HG02943 (cell line): ENCODE results near the gene CERS5.

ENCODE experiments used
- ATAC-seq: cut with Tn5 transposase; IDR thresholded peaks from one replicate; pipeline ENCODE4 v1.9.1; 2021; ENCODE audit warnings: mild to moderate bottlenecking, low read depth, moderate library complexity; ENCODE audit not compliant: unreplicated experiment

The CERS5 gene

DNA sequence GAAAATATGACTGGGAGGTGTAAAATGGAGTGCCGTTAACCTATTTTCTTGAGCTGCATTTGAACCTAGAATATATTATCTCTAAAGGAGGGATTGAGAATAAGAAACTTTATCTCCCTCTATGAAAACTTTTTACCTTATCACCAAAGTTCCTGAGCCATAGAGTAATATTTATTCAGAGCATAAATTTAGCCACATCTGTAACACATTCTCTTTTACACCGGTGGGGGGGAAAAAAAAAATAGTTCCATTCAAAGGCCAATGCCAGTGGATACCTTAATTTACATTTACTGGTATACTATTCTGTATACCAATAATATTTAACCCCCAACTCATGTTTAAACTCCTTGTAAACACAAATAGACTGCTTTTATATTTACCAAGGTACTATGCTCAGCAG lies 21.7 kb downstream of the CERS5 start:
- ATAC-seq = no peak

DNA sequence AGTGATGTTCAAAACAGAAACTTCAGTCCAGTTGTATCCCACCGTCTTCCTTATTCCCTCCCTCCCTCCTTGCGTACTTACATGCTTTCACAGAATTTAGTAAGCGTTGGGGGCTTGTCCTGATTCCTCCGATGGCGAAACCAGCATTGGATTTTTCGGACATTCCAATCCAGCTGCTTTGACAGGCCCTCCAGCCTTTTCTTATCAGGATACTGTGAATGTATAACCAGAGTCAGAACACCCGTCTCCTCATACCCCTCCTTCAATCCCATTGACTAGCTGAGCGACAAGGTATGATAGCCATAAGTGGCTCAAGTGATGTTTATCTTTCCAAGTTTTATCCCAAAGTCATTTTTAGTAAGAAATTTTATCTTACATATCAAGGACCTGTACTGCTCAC lies 24.2 kb downstream of the CERS5 start:
- ATAC-seq = no peak

DNA sequence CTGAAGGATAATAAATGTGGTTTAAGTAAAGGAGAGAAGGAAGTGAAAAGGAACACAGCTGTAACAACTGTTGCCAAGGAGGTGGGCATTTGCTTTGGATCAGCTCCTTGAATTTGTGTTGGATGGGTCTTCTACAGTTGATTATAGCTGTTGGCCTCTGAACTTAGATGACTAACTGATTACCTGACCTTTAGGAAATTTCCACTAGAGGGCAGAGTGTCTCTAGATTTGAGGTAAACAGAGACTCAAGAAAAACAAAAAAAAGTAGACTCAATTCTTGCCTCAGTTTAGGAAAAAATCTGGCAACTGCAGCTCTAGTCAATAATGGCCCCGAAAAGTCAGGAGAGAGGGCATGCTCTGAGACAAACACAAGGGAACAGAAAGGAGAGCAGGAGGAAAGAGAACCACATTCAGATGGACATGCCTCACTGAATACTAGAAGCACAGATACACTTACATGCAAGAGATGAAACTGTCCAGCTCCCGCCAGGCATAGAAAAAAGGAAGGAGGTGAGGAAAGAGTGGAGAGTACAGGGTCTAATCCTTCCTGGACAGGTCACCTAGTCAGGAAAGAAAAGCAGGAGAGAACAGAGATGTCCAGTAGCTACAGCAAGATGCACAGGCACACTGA lies 34.5 kb downstream of the CERS5 start:
- no peak for ATAC-seq

DNA sequence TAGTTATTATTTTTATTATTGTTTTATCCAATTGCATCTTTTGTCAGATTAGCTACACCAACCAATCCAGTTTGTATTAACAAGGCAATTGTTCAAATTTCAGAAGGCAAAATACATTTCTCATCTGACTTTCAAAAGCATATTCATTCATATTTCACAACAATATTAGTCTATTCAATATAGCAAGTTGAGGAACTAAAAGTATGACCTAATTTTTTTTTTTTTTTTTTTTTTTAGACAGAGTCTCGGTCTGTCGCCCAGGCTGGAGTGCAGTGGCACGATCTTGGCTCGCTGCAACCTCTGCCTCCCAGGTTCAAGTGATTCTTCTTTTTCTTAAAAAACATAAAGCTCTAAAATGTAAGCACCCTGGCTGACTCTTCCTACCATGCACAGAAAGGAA lies 37.9 kb downstream of the CERS5 start:
- no peak for ATAC-seq

DNA sequence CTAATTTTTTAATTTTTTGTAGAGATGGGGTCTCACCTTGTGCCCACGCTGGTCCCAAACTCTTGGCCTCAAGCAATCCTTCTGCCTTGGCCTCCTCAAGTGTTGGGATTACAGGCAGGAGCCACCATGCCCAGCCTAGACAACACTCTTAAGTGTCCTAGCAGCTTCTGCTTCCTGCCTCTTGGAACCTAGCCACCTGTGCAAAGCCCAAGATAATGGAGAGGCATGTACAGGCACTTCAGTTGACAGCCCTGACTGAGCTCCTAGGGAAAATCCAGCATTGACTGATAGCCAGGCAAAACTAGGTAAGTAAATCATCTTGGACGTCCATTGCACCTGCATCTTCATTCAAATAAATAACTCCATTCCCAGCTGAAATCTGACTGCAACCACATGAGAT lies 39.6 kb downstream of the CERS5 start:
- ATAC-seq = no peak

DNA sequence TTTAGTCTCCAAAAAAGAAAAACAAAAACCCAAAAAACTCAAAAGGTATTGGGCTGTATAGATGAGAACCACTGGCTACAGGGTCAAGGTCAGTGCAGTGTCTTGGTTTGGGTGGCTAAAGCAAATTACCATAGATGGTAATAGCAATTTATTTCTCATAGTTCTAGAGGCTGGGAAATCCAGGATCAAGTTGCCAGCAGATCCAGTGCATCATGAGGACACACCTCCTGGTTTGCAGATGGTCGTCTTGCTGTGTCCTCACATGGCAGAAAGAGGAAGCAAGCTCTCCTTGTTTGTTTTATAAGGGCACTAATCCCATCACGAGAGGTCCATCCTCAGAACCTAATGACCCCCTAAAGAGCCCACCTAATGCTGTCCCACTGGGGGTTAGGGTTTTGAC lies 44.0 kb downstream of the CERS5 start:
- no peak for ATAC-seq

DNA sequence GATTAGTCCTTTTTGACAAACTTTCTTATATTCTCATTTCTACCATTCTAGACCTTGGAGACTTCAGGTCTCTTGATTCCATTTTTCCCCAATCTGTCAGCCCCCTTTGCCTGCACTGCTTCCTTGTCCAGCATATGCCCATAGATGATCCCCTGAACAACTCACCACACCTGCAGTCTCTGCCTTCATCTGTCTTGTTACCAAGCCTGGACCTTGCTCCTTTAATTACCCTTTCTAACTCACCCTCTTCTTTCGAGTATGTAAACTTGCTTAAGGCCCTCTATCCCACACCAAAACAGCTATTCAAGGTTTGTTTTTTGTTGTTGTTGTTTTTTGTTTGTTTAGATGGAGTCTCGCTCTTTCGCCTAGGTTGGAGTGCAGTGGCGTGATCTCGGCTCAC lies 45.5 kb downstream of the CERS5 start:
- ATAC-seq = no peak

DNA sequence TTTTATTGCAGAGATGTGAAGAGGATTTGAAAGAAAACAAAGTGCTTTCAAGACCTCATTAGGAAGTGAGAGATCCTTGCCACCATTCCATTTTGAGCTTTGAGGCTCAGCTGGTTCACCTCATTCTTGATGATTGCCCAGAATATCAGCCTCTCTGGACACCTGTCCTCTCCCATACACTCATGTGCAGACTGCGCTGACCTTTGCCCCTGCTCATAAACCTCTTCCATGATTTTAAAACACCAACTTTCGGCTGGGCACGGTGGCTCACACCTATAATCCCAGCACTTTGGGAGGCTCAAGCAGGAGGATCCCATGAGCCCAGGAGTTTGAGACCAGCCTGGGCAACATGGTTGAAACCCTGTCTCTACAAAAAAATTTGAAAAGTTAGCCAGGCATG lies 46.2 kb downstream of the CERS5 start:
- no peak for ATAC-seq

DNA sequence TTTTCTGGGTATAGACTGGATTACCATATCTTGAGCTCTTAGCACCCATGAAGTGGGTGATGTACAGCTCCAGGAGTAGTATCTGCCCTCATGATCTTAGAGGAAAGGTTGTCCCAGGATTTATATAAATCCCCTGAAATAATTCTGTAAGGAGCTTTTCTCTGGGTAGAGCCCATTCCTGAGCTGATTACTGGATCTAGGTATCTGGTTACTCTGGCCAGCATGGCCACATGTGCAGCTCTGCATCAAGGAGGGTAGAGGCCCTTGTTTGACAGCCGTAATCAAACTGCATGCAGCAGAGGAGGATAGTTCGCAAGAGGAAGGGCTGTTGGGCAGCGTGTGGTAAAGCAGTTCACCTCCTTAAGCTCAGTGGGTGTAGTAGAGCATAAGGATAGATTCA lies 46.6 kb downstream of the CERS5 start:
- no peak for ATAC-seq

DNA sequence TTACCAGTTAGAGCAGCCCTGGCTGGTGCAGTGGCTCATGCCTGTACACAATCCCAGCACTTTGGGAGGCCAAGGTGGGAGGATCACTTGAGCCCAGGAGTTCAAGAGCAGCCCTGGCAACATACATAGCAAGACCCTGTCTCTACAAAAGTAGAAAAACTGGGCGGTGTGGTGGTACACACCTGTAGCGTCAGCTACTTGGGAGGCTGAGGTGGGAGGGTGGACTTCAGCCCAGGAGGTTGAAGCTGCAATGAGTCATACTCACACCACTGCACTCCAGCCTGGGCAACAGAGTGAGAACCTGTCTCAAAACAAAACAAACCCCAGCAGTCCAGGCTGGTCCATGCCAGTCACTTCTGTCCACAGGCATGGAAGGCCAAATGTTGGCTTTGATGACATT lies 47.8 kb downstream of the CERS5 start:
- no peak for ATAC-seq

DNA sequence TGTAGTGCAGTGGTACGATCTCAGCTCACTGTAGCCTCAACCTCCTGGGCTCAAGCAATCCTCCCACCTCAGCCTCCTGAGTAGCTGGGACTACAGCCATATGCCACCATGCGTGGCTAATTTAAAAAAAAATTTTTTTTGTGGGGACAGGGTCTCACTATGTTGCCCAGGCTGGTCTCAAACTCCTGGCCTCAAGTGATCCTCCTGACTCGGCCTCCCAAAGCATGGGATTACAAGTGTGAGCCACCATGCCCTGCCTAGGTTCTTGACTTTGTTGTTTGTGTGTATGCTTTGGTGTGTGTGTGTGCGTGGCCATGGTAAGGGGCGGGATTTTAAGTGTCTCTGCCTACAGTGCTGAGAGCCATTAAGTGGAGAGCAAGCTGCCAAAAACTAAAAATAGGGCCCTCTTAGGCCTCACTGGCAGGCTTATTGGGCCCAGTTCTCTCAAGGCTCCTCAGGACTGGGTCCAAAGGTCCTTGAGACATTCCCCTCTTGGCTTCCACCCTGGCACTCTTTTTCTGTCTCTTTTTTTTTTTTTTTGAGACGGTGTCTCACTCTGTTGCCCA lies 50.0 kb downstream of the CERS5 start:
- ATAC-seq = no peak

DNA sequence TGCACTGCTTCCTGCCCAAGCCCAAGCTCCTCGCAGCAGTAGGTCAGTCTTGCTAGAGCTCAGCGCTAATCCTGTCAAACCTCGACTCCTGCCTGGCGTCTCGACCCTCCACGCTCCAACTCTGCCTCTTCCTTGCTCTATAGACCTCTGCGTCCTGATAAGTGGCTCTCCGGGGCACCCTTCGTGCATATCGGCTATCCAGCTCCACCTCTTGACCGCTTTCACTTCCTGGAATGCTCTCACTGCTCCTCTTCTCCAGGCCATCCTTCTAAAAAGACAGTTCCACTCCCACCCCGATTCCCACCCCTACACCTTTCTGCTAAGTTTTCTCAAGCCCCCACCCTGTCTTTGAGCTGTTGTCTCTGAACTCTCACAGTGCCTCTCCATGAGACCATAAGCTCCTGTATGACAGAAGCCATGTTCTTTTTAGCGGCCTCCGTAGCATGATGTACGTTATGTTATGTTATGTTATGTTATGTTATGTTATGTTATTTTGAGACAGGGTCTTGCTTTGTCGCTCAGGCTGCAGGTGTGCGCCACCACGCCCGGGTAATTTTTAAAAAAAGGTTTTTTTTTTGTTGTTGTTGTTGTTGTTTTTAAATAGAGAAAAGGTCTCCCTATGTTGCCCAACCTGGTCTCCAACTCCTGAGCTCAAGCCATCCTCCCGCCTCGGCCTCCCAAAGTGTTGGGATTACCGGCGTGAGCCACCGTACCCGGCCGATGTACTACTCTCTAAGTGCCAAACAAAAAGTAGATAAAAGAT lies 54.5 kb downstream of the CERS5 start:
- no peak for ATAC-seq

DNA sequence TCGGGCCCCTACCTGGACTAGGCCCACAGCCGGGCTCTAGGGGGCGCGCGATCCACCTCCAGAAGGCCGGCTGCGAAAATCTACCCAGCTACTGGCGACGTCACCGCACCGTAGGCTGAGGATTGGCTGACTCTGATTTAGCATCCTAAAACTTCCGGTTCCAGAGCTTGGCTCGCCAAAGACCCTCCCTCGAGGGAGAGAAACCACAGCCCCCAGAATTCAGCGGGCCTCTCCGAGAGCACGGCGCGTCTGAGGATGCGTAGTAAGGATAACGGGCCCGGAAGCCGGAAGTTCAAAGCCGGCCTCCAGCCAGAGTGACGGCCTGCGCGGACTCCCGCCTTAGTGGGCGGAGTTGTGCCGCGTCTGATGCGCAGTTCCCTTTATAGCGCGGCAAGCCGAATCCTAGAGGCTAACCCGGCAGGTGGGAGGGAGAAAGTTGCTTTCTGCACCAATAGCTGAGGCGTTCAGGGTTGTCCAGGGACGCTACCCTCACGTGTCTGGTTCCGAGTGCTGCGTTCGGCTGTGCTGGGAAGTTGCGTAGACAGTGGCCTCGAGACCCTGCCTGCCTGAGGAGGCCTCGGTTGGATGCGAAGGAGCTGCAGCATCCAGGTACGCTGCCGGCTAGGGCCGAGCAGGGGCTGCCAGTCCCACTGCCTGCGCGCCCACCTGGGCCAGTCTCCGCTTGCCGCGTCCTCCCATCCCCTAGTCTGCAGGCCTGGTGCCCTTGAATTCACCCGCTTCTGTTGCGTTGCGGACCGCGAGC lies 55.3 kb downstream of the CERS5 start, which contains the start of gene COX14:
Gene COX14, plus strand, starts transcription at position 544 of the 763 bp plus-strand sequence. CDS start 7,808 bp downstream, outside the sequence.
- ATAC-seq = peak; percentile 80

DNA sequence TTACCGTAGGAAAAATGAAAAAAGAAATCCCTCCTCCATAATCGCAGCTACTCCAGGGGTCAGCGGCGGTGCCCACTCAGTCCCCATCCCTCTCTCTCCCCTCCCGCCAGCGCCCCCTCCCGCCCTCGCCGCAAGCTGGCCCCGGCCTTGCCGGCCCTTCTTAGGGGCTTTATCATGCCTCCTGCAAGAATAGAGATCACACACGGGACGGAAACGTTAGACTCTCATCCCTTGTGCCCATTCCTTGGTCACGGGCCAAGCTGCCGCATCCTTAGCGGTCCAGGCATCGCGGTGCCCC lies 55.8 kb downstream of the CERS5 start:
- peak; percentile 6 for ATAC-seq

DNA sequence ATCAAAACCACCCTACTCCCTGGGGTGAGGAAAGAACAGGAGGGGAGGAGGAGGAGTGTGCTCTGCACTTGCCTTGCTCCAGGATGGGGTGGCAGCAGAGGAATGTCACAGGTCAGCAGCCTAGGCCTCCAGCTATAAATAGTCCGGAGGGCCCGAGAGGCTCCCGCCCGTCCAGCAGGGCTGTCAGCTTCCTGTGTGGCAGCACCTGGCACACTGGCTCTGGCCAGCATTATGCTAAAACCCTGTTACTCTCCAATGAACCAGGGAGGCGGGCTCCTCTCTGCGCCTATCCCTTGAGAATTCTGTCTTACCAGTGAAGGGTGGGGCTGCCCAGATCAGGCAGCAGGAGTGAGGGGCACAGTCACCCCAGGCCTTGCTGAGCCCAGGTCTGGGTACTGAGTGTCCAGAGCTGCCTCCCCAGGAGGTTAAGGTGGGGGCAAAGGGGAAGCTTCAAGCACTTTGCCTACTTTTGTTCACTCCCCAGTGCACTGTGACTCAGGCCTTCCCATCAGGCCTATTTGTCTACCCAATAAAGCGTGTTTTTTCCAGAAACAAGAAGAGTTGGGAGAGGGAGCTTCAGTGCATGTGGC lies 56.3 kb downstream of the CERS5 start:
- no peak for ATAC-seq

DNA sequence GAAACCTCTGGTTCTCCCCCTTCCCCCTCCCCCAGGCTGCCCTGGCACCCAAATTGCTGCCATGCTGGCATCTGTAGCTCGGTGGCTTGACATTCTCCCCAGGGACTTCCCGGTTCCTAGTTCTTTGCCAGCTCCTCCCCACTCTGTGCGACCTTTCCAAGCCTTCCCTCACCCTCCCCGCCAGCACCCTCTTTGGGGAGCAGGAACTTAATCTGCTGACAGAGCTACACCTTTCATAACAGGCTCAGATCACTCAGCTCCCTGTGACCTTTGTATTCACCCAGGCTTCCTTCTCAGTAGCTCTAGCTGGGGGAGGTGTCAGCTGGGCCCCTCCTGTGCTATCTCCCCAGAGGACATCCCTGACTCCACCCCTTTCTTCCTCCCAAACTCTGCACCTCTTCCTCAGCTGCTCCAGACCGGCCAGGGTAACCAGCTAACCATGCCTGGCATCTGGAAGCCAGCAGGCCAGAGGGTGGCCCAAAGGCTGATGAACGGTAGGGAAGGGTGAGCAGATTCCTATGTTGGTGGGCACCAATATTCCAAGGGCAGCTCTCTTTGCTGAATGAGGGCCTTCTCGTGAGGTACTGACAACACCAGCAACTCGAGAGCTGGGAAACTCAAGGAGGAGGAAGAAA lies 56.9 kb downstream of the CERS5 start:
- no peak for ATAC-seq

DNA sequence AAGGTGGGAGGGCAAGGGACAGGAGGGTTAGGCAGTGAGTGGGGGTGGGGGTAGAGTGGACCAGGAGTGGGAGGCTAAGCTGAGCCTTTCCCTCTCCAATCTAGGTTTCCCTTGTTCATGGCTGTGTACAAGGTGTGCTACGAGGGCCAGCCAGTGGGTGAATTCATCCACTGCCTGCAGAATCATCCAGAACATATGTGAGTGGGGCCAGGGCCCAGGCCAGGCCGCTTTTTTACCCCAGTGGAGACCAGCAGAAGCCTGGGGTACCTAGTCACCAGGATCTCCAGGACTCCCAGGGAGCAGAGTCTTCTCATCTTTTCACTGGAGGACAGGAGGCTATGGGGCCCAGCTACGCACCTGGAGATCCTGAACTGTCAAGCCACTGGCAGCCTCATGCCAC lies 57.9 kb downstream of the CERS5 start:
- ATAC-seq = no peak

DNA sequence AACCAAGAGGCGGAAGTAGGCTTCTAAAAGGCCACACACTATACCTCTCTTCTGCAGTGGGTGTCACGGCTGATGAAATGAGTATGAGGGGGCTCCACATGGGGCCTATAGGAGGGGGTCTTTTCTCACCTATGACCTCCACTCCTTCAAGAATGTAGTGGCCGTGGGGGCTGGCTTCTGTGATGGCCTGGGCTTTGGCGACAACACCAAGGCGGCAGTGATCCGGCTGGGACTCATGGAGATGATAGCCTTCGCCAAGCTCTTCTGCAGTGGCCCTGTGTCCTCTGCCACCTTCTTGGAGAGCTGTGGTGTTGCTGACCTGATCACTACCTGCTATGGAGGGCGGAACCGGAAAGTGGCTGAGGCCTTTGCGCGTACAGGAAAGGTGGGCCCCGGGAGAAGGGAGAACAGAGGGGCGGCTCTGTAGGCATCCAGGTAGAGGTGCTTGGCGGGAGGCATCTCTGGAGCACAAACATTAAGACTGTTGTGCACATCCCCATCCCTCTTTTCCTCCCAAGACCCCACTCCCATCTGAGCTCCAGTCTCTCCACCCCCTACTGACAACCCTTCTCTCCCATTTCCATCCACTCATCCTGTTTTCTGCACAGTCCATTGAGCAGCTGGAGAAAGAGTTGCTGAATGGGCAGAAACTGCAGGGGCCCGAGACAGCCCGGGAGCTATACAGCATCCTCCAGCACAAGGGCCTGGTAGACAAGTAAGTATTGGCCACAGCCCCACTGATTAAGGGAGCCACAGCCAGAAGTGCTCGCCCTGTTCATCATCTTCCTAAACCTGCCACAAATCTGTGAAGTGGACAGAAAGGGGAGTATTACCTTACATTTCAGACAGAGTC lies 59.5 kb downstream of the CERS5 start:
- ATAC-seq = no peak

DNA sequence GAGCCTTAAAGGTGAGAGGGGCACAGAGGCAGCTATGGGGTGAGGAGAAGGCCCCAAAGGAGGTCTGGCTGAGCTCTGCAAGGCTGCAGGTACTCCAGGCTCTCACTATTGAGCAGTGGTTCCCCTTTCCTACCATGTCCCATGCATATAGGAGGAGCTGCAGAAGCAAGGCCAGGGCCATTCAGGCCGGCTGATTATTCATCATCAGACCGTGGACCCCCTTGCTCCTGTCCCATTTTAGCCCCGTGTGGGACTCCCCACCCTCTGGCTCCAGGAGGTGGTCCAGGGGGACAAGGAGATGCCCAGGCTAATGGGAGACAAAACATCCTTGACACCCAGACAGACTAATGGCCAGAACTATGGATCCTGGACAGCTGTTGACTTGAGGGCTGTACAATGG lies 60.3 kb downstream of the CERS5 start:
- no peak for ATAC-seq
